AG10803 (cell line): ENCODE results near the gene MTCL1.

Experiments used
- DNase-seq: peaks from one replicate; pipeline ENCODE4 v3.0.0; 2010; ENCODE audit warnings: low read depth
- H3K4me3 ChIP-seq: 2 replicates; pipeline ENCODE4 v1.5.1; 2011; ENCODE audit warnings: mild to moderate bottlenecking, low read length, control low read depth
- TF ChIP-seq, protein P1 (sequence below): conservative IDR thresholded peaks from 2 replicates; pipeline ENCODE4 v1.5.1; 2011; ENCODE audit warnings: mild to moderate bottlenecking, low read length, control low read depth, inconsistent platforms

Gene MTCL1

DNA sequence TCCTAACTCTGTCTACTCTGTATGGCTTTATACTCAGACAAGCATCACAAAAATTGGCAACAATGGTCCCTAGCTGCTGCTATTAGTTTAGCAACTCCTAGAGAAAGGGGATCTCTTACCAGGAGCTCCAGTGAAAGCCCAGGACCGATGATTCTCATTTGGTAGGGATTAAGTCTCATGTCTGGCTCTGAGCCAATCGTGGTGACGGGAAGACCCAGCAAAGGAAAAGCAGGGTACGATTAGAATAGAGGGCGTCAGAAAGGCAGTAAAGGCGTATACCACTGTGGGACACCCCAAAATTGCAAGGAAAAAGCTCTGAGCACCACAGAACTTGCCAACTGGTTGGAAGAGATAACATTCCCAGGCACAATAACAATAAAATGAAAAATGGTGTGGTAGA lies 129.5 kb downstream of the MTCL1 start:
- DNase-seq: peak; percentile 36
- TF ChIP-seq, protein P1, sequence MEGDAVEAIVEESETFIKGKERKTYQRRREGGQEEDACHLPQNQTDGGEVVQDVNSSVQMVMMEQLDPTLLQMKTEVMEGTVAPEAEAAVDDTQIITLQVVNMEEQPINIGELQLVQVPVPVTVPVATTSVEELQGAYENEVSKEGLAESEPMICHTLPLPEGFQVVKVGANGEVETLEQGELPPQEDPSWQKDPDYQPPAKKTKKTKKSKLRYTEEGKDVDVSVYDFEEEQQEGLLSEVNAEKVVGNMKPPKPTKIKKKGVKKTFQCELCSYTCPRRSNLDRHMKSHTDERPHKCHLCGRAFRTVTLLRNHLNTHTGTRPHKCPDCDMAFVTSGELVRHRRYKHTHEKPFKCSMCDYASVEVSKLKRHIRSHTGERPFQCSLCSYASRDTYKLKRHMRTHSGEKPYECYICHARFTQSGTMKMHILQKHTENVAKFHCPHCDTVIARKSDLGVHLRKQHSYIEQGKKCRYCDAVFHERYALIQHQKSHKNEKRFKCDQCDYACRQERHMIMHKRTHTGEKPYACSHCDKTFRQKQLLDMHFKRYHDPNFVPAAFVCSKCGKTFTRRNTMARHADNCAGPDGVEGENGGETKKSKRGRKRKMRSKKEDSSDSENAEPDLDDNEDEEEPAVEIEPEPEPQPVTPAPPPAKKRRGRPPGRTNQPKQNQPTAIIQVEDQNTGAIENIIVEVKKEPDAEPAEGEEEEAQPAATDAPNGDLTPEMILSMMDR: no peak
- no peak overlapping the region for H3K4me3 ChIP-seq

DNA sequence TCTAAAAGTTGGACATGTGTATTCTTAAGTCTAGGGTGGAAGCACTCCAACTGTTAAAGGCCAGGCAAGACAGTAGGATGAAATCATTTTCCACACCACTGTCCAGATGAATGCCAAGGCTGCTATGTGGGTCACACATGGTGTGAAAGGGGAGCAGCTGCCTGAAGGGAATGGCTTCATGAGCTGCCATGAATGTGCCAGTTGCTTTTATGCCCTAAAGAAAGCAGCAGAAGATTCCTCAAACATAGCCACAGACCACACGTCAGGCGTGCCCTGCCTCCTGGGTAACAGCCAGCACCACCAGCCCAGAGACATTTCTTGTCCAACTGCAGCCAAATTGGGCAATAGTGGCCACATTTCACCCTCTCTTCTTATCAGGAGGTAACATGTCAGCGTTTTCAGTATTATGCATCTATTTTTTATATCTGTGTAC lies 130.2 kb downstream of the MTCL1 start:
- H3K4me3 ChIP-seq: no peak overlapping the region
- TF ChIP-seq, protein P1: no peak
- peak; percentile 96 for DNase-seq

GRCh38 chr18:8839281-8839680 lies 133.9 kb downstream of the MTCL1 start:
- peak; percentile 69 for DNase-seq
- H3K4me3 ChIP-seq: no peak overlapping the region
- TF ChIP-seq, protein P1: no peak

GRCh38 chr18:8841781-8842485 lies 136.6 kb downstream of the MTCL1 start:
- DNase-seq: peak; percentile 36
- TF ChIP-seq, protein P1: no peak

GRCh38 chr18:8842506-8842905 lies 137.2 kb downstream of the MTCL1 start:
- no peak overlapping the region for H3K4me3 ChIP-seq
- TF ChIP-seq, protein P1: no peak
- no peak for DNase-seq

More at GRCh38 chr18:8841781-8842485, 136.6 kb downstream of the MTCL1 start:
- H3K4me3 ChIP-seq: no peak overlapping the region

DNA sequence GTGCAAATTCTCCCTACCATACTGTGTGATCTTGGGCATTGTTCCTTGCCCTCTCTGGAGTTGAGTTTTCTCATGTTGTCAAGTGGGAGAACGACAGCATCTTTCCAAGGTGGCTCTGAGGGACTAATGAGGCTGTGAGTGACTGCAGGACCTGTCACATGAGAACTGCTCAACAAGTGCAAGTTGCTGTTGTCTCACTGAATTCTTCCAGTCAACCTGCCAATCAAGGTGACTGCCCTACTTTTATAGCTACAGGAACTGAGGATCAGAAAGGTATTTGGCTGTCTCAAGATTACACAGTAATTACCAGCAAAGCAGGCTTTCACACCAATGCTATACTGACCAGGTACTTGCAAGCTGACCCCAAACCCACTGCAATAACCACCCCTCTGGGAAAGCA lies 137.6 kb downstream of the MTCL1 start:
- DNase-seq: no peak
- TF ChIP-seq, protein P1: no peak
- H3K4me3 ChIP-seq: no peak overlapping the region

DNA sequence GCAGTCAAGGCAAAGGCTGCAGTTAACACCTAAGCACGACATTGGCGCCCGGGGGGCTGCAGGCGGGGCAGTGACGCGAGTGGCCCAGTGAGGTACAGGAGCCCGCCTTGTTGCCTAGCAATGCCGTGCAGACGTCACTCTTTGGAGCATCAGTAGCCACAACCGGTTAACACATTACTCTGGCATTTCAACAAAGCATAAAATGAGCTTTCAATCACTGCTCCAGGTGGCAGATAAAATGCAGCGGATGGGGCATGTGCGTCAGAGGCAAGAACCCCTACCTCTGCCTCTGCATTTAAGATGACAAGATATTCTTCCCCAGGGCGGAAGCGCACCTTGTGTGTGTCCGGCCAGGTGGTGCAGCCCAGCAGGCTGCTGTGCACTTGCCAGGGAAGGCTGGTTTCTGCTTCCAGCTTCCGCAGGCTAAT lies 139.4 kb downstream of the MTCL1 start:
- TF ChIP-seq, protein P1: no peak
- DNase-seq: no peak
- H3K4me3 ChIP-seq: no peak overlapping the region
